Measurements from ENCODE around the gene LIN54.

LIN54 gene

GRCh38 chr4:82886147-82886942 lies 124.3 kb downstream of the LIN54 start:
- Histone ChIP-seq H3K4me3 (ENCODE audit: low read depth in 1 of 2, low read length in 1 of 2) (no peak overlapping the region), H3K27ac (no peak overlapping the region), H3K4me1 (ENCODE audit: control insufficient read depth in 1 of 2, insufficient read depth in 1 of 2, low read depth in 1 of 2, low read length in 1 of 2) (peaks cover 20 to 26% of the 10 kb centered on the region in 2 experiments), H3K9me3 (no peaks in the 10 kb centered on the region), H3K27me3 (no peaks in the 10 kb centered on the region), H3K36me3 (no peaks in the 10 kb centered on the region)
- no peak for TF ChIP-seq CTCF (IDR thresholded peaks at IDR 0.05)

- Histone ChIP-seq H3K27ac (no peak overlapping the region), H3K9me3 (no peaks in the 10 kb centered on the region)
These were observed 125.2 kb downstream of the LIN54 start for GRCh38 chr4:82885410-82885809.

More at GRCh38 chr4:82885410-82885809, 125.2 kb downstream of the LIN54 start:
- Histone ChIP-seq H3K4me1 (ENCODE audit: control insufficient read depth in 1 of 2, insufficient read depth in 1 of 2, low read depth in 1 of 2, low read length in 1 of 2) (peaks cover 18 to 24% of the 10 kb centered on the region in 2 experiments), H3K36me3 (no peaks in the 10 kb centered on the region), H3K4me3 (ENCODE audit: low read depth in 1 of 2, low read length in 1 of 2) (no peak overlapping the region), H3K27me3 (no peaks in the 10 kb centered on the region)
- TF ChIP-seq CTCF (IDR thresholded peaks at IDR 0.05): no peak

Data from neutrophil (primary cell).